Endothelial cell (in vitro differentiated cells): ENCODE data around the gene INPP5J. TPM values are rescaled to one million over a fixed set of nuclear protein-coding genes. Genes with fewer than 3 reads are reported as not detected.
A peak's percentile ranks its signal among the peaks of the same experiment; 100 is the strongest.

Source experiments
- DNase-seq: peaks from one replicate; pipeline ENCODE4 v3.0.0; 2021; ENCODE audit warnings: low spot score
- H3K27ac Mint-ChIP-seq: one replicate; pipeline ENCODE4 v1.8.0; 2021; ENCODE audit warnings: mixed read lengths, inconsistent platforms; ENCODE audit not compliant: unreplicated experiment
- H3K27me3 Mint-ChIP-seq: one replicate; pipeline ENCODE4 v1.8.0; 2021; ENCODE audit warnings: mild to moderate bottlenecking, moderate library complexity, mixed read lengths, inconsistent platforms; ENCODE audit not compliant: unreplicated experiment
- H3K36me3 Mint-ChIP-seq: one replicate; pipeline ENCODE4 v1.8.0; 2021; ENCODE audit warnings: mild to moderate bottlenecking, low read depth, mixed read lengths, inconsistent platforms; ENCODE audit not compliant: unreplicated experiment
- H3K4me1 Mint-ChIP-seq: one replicate; pipeline ENCODE4 v1.8.0; 2021; ENCODE audit warnings: mild to moderate bottlenecking, mixed read lengths, inconsistent platforms; ENCODE audit not compliant: unreplicated experiment
- H3K4me3 Mint-ChIP-seq: one replicate; pipeline ENCODE4 v1.8.0; 2021; ENCODE audit warnings: mild to moderate bottlenecking, mixed read lengths, inconsistent platforms; ENCODE audit not compliant: unreplicated experiment
- H3K9me3 Mint-ChIP-seq: one replicate; pipeline ENCODE4 v1.8.0; 2021; ENCODE audit warnings: mixed read lengths, inconsistent platforms; ENCODE audit not compliant: unreplicated experiment
- CTCF ChIP-seq: fragments of 200-600 bp; sonication (generic); IDR thresholded peaks from one replicate; pipeline ENCODE4 v1.5.0; 2021; ENCODE audit warnings: antibody characterized with exemption; ENCODE audit not compliant: unreplicated experiment
- total RNA-seq: library from RNA; stranded (reverse); fragmentation: NEBNext Ultra II Directional; extraction: Animal tissue kit (Norgen Biotek cat#: 25700); gene quantifications from one replicate; pipeline ENCODE4 v1.2.1, GENCODE V29; 2021; ENCODE audit not compliant: unreplicated experiment

The INPP5J gene
- total RNA-seq, 1 donor from 2014 or later: 2.8 TPM

- H3K9me3 Mint-ChIP-seq: no peaks in the 10 kb centered on the region
- no peak overlapping the region for H3K27ac Mint-ChIP-seq
- H3K4me1 Mint-ChIP-seq: peaks cover 5% of the 10 kb centered on the region
- DNase-seq: no peak
- TF ChIP-seq CTCF: no peak
- peaks cover 6% of the 10 kb centered on the region for H3K36me3 Mint-ChIP-seq
- peaks cover 5% of the 10 kb centered on the region for H3K27me3 Mint-ChIP-seq
- H3K4me3 Mint-ChIP-seq: no peak overlapping the region
These were observed 15.4 kb downstream of the INPP5J start for GRCh38 chr22:31138126-31138525.

DNA sequence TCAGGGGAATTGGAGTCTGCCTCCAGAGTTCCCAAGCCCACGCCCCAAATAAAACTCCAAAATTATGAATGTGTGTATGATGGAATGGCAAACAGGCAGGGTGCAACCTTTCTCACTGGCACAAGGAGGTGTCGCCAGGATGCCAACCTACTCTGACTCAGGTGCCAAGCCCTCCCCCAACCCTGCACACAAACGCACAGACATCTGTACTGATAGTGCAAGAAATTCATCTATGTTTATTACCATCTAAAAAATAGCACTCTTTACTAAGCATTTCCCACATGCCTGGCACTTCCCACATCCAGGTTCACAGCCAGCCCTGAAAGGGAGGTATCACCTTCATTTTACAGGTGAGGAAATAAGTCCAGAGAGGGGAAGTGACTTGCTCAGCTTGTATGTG lies 16.3 kb downstream of the INPP5J start:
- Mint-ChIP-seq H3K4me3 (no peak overlapping the region), H3K9me3 (no peaks in the 10 kb centered on the region), H3K27me3 (peaks cover 9% of the 10 kb centered on the region), H3K4me1 (peaks cover 5% of the 10 kb centered on the region), H3K27ac (no peak overlapping the region), H3K36me3 (peaks cover 8% of the 10 kb centered on the region)
- DNase-seq: no peak
- TF ChIP-seq CTCF: no peak

DNA sequence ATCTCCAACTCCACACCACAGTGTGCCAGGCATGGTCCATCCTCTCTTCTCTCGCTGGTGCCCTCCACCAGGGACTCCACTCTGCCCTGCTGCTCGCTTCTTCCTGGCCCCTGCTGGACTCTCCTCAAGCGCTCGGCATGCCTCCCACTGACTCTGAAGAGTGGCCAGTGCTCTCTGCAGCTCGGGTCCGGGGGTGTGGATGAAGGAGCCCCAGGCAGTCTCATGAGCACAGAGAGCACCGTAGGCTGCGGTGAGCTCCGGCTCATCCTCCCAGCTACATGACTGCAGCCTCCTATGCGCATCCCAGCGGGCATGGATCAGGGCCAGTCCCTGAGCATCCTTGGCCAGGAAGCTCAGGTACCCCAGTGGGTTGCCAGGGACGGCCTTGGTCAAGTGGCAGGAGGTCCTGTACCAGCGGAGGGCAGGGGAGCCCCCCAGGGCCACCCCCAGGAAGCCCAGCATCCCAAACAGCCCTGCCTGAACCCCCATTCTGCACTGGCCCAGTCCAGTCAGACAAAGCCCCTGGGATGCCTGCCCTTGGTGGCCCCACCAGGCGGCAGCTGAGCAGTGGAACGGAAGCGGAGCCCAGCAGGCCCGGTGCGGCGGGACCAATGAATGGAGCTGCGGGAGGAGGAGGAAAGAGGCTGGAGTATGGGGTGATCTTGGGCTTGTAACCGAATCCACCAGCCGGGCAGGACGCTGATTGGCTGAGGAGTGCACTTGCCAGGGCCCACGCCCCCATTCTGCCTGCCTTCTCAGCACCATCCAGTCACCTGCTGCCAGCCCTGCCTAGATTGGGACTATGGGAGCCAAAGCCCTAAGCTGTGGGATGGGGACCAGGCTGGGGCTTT lies 17.3 kb downstream of the INPP5J start, which contains the start of gene PLA2G3:
Gene PLA2G3, minus strand, starts transcription at position 643 of the 851 bp plus-strand sequence. Its CDS starts 154 bp downstream, at position 489.
- TF ChIP-seq CTCF: no peak
- Mint-ChIP-seq H3K36me3 (peaks cover 8% of the 10 kb centered on the region), H3K4me1 (peaks cover 5% of the 10 kb centered on the region), H3K27ac (no peak within 1 kb of the TSS), H3K4me3 (peak within 1 kb of the TSS; percentile 65), H3K27me3 (peaks cover 9% of the 10 kb centered on the region), H3K9me3 (no peaks in the 10 kb centered on the region)
- peak; percentile 65 for DNase-seq

- Mint-ChIP-seq H3K4me1 (peaks cover 5% of the 10 kb centered on the region), H3K4me3 (no peak overlapping the region), H3K9me3 (no peaks in the 10 kb centered on the region), H3K27me3 (peaks cover 9% of the 10 kb centered on the region), H3K36me3 (peaks cover 8% of the 10 kb centered on the region), H3K27ac (no peak overlapping the region)
- no peak for TF ChIP-seq CTCF
- DNase-seq: no peak
These were observed 18.0 kb downstream of the INPP5J start for GRCh38 chr22:31140746-31141145.

- H3K27me3 Mint-ChIP-seq: peaks cover 9% of the 10 kb centered on the region
These were observed 18.8 kb downstream of the INPP5J start for GRCh38 chr22:31141551-31141950.

More at GRCh38 chr22:31141551-31141950, 18.8 kb downstream of the INPP5J start:
- H3K27ac Mint-ChIP-seq: no peak overlapping the region
- peaks cover 5% of the 10 kb centered on the region for H3K4me1 Mint-ChIP-seq
- H3K4me3 Mint-ChIP-seq: no peak overlapping the region
- H3K9me3 Mint-ChIP-seq: no peaks in the 10 kb centered on the region
- peaks cover 4% of the 10 kb centered on the region for H3K36me3 Mint-ChIP-seq
- DNase-seq: no peak
- no peak for TF ChIP-seq CTCF
